ENCODE data around the gene HOMER2. TPM values are rescaled to one million over a fixed set of nuclear protein-coding genes. Genes with fewer than 3 reads are reported as not detected.

The HOMER2 gene
- polyA plus RNA-seq, 3 donors: 0.92 to 2.4 (median 1.6) TPM

GRCh38 chr15:82993144-82993543 is 40.6 kb upstream of the HOMER2 start:
- Histone ChIP-seq H4K20me1 (ENCODE audit: insufficient read depth, low read length) (peaks cover 5% of the 10 kb centered on the region), H3K9me3 (replicated peaks in 1 of 2; ENCODE audit: control insufficient read depth in 1 of 2, insufficient read depth in 1 of 2, low read length in 2 of 2) (no peaks in the 10 kb centered on the region), H3K9ac (ENCODE audit: insufficient read depth, low read length, poor library complexity, severe bottlenecking) (no peak overlapping the region), H3K27me3 (ENCODE audit: control insufficient read depth in 2 of 2, insufficient read depth in 2 of 2, low read length in 2 of 2) (no peaks in the 10 kb centered on the region), H3K4me2 (replicated peaks; ENCODE audit: extremely low read depth, low read length, poor library complexity, severe bottlenecking) (no peak overlapping the region), H2AFZ (ENCODE audit: insufficient read depth, low read depth, low read length, poor library complexity, severe bottlenecking) (no peak overlapping the region), H3K27ac (ENCODE audit: low read depth in 1 of 2, low read length in 2 of 2) (no peak overlapping the region), H3K79me2 (ENCODE audit: insufficient read depth, low read length) (no peaks in the 10 kb centered on the region), H3K4me3 (replicated peaks in 1 of 3; ENCODE audit: low read depth in 2 of 3, low read length in 3 of 3) (no peak overlapping the region), H3K4me1 (ENCODE audit: control insufficient read depth in 1 of 2, insufficient read depth in 2 of 2, low read length in 2 of 2) (no peaks in the 10 kb centered on the region), H3K36me3 (replicated peaks in 1 of 2; ENCODE audit: control insufficient read depth in 1 of 2, insufficient read depth in 2 of 2, low read length in 2 of 2) (peaks cover 19 to 33% of the 10 kb centered on the region in 2 donors)
- no peak overlapping the region for H3K27ac Mint-ChIP-seq
- TF ChIP-seq CTCF (IDR thresholded peaks at IDR 0.05): no peak
- no peak for DNase-seq
- no peaks in the 10 kb centered on the region for H3K4me1 Mint-ChIP-seq
- 86% methylated on average over 1 of the region's 4 CpGs for WGBS (ENCODE audit: insufficient coverage)
- H3K27me3 Mint-ChIP-seq (ENCODE audit: low read depth in 3 of 3): no peaks in the 10 kb centered on the region
- H3K36me3 Mint-ChIP-seq: peaks cover 23 to 32% of the 10 kb centered on the region in 2 donors
- intact Hi-C loops (cut with micrococcal nuclease): no loop called here
- H3K9me3 Mint-ChIP-seq: no peaks in the 10 kb centered on the region
- H3K4me3 Mint-ChIP-seq: no peak overlapping the region

- no peaks in the 10 kb centered on the region for H3K4me1 ChIP-seq (ENCODE audit: control insufficient read depth in 1 of 2, insufficient read depth in 2 of 2, low read length in 2 of 2)
- H3K27me3 Mint-ChIP-seq (ENCODE audit: low read depth in 3 of 3): no peaks in the 10 kb centered on the region
- no peak overlapping the region for H3K27ac Mint-ChIP-seq
- peaks cover 27 to 39% of the 10 kb centered on the region in 2 donors for H3K36me3 Mint-ChIP-seq
- H3K4me3 Mint-ChIP-seq: no peak overlapping the region
- DNase-seq: no peak
- peaks cover 25 to 36% of the 10 kb centered on the region in 2 donors for H3K36me3 ChIP-seq (replicated peaks in 1 of 2; ENCODE audit: control insufficient read depth in 1 of 2, insufficient read depth in 2 of 2, low read length in 2 of 2)
- intact Hi-C loops (cut with micrococcal nuclease): no loop called here
- H3K27ac ChIP-seq (ENCODE audit: low read depth in 1 of 2, low read length in 2 of 2): no peak overlapping the region
- no peaks in the 10 kb centered on the region for H3K9me3 ChIP-seq (replicated peaks in 1 of 2; ENCODE audit: control insufficient read depth in 1 of 2, insufficient read depth in 1 of 2, low read length in 2 of 2)
- H2AFZ ChIP-seq (ENCODE audit: insufficient read depth, low read depth, low read length, poor library complexity, severe bottlenecking): no peak overlapping the region
- no peak overlapping the region for H3K4me2 ChIP-seq (replicated peaks; ENCODE audit: extremely low read depth, low read length, poor library complexity, severe bottlenecking)
- peaks cover 5% of the 10 kb centered on the region for H4K20me1 ChIP-seq (ENCODE audit: insufficient read depth, low read length)
- H3K79me2 ChIP-seq (ENCODE audit: insufficient read depth, low read length): peaks cover 1% of the 10 kb centered on the region
- no peak overlapping the region for H3K9ac ChIP-seq (ENCODE audit: insufficient read depth, low read length, poor library complexity, severe bottlenecking)
- no peak for TF ChIP-seq CTCF (IDR thresholded peaks at IDR 0.05)
- no peaks in the 10 kb centered on the region for H3K4me1 Mint-ChIP-seq
- no CpG with 5 or more reads among the region's 3 CpGs for WGBS (ENCODE audit: insufficient coverage)
- no peaks in the 10 kb centered on the region for H3K9me3 Mint-ChIP-seq
- no peak overlapping the region for H3K4me3 ChIP-seq (replicated peaks in 1 of 3; ENCODE audit: low read depth in 2 of 3, low read length in 3 of 3)
- H3K27me3 ChIP-seq (ENCODE audit: control insufficient read depth in 2 of 2, insufficient read depth in 2 of 2, low read length in 2 of 2): no peaks in the 10 kb centered on the region
Observed at GRCh38 chr15:82992436-82992998, 40.0 kb upstream of the HOMER2 start.

Data from CD14-positive monocyte (primary cell).